WTC11 (cell line): ENCODE measurements around the gene RGS7. TPM values are rescaled to one million over a fixed set of nuclear protein-coding genes. Genes with fewer than 3 reads are reported as not detected.

Experiments used
- ATAC-seq: fragments of 200-7000 bp; cut with Tn5 transposase; 2 replicates; pipeline ENCODE4 v1.10.0; 2021; ENCODE audit warnings: mild to moderate bottlenecking, moderate library complexity
- CTCF ChIA-PET: fragments of 300-600 bp; sonication (Branson Sonifier 250); formaldehyde crosslinking; loops from one replicate; lab custom pipeline; 2021; ENCODE audit warnings: antibody characterized with exemption; lab: Charles Lee
- POLR2A ChIA-PET: fragments of 350-600 bp; sonication (Branson Sonifier 250); formaldehyde crosslinking; loops from one replicate; lab custom pipeline; 2021; ENCODE audit warnings: antibody characterized with exemption; lab: Charles Lee
- DNase-seq: peaks from one replicate; pipeline ENCODE4 v3.0.0; 2021; ENCODE audit warnings: low spot score
- H3K27ac Mint-ChIP-seq: 2 replicates; pipeline ENCODE4 v1.8.0; 2021; ENCODE audit warnings: mixed read lengths
- H3K27me3 Mint-ChIP-seq: 2 replicates; pipeline ENCODE4 v1.8.0; 2021; ENCODE audit warnings: low read depth, mild to moderate bottlenecking, moderate library complexity, mixed read lengths
- H3K36me3 Mint-ChIP-seq: 2 replicates; pipeline ENCODE4 v1.8.0; 2021; ENCODE audit warnings: mixed read lengths
- H3K4me1 Mint-ChIP-seq: 2 replicates; pipeline ENCODE4 v1.8.0; 2022; ENCODE audit warnings: mixed read lengths
- H3K4me3 Mint-ChIP-seq: 2 replicates; pipeline ENCODE4 v1.8.0; 2021; ENCODE audit warnings: mild to moderate bottlenecking, moderate library complexity, mixed read lengths
- H3K9me3 Mint-ChIP-seq: 2 replicates; pipeline ENCODE4 v1.8.0; 2021; ENCODE audit warnings: mixed read lengths
- ATF1 ChIP-seq: sonication (generic); formaldehyde crosslinking; IDR thresholded peaks from 2 replicates; pipeline ENCODE4 v1.8.1; 2023; ENCODE audit warnings: mild to moderate bottlenecking, moderate library complexity, missing genetic modification reagents
- CTCF ChIP-seq: fragments of 200-600 bp; IDR thresholded peaks from 2 replicates; pipeline ENCODE4 v1.8.0; 2022; ENCODE audit warnings: antibody characterized with exemption
- ESRRA ChIP-seq: sonication (generic); formaldehyde crosslinking; IDR thresholded peaks from 2 replicates; pipeline ENCODE4 v1.8.1; 2022; ENCODE audit warnings: mild to moderate bottlenecking, missing genetic modification reagents, borderline replicate concordance
- FOXJ3 ChIP-seq: sonication (generic); formaldehyde crosslinking; IDR thresholded peaks from 2 replicates; pipeline ENCODE4 v1.9.0; 2021; ENCODE audit warnings: missing genetic modification reagents, mild to moderate bottlenecking, borderline replicate concordance
- GRHL2 ChIP-seq: fragments of 250-450 bp; sonication (Bioruptor Pico); IDR thresholded peaks from 2 replicates; pipeline ENCODE4 v1.8.0; 2022; ENCODE audit warnings: mild to moderate bottlenecking, moderate library complexity; ENCODE audit not compliant: insufficient replicate concordance, severe bottlenecking
- JAZF1 ChIP-seq: fragments of 250-450 bp; sonication (Bioruptor Pico); IDR thresholded peaks from 2 replicates; pipeline ENCODE4 v1.9.0; 2021; ENCODE audit warnings: moderate library complexity, mild to moderate bottlenecking, inconsistent platforms
- KAT7 ChIP-seq: sonication (generic); formaldehyde crosslinking; IDR thresholded peaks from 2 replicates; pipeline ENCODE4 v1.8.1; 2023; ENCODE audit warnings: missing genetic modification reagents, mild to moderate bottlenecking, borderline replicate concordance
- MAX ChIP-seq: sonication (generic); formaldehyde crosslinking; IDR thresholded peaks from 2 replicates; pipeline ENCODE4 v1.8.0; 2022; ENCODE audit warnings: mild to moderate bottlenecking, missing genetic modification reagents
- MLX ChIP-seq: sonication (generic); formaldehyde crosslinking; IDR thresholded peaks from 2 replicates; pipeline ENCODE4 v1.8.1; 2023; ENCODE audit warnings: mild to moderate bottlenecking, missing genetic modification reagents, moderate library complexity
- NFE2L1 ChIP-seq: sonication (generic); formaldehyde crosslinking; IDR thresholded peaks from 2 replicates; pipeline ENCODE4 v1.8.1; 2023; ENCODE audit warnings: missing genetic modification reagents
- NFYB ChIP-seq: sonication (generic); formaldehyde crosslinking; conservative IDR thresholded peaks from 2 replicates; pipeline ENCODE4 v1.8.0; 2022; ENCODE audit warnings: low read depth, missing genetic modification reagents
- PREB ChIP-seq: sonication (generic); formaldehyde crosslinking; IDR thresholded peaks from 2 replicates; pipeline ENCODE4 v1.8.1; 2022; ENCODE audit warnings: mild to moderate bottlenecking, missing genetic modification reagents, moderate library complexity, borderline replicate concordance
- PRRX2 ChIP-seq: fragments of 250-450 bp; sonication (Bioruptor Pico); IDR thresholded peaks from 2 replicates; pipeline ENCODE4 v1.8.0; 2021; ENCODE audit warnings: mild to moderate bottlenecking
- SMAD3 ChIP-seq: sonication (generic); formaldehyde crosslinking; IDR thresholded peaks from 2 replicates; pipeline ENCODE4 v1.8.0; 2022; ENCODE audit warnings: missing genetic modification reagents, mild to moderate bottlenecking, borderline replicate concordance
- SMAD4 ChIP-seq: sonication (generic); formaldehyde crosslinking; IDR thresholded peaks from 2 replicates; pipeline ENCODE4 v1.8.0; 2022; ENCODE audit warnings: mild to moderate bottlenecking, missing genetic modification reagents
- SOX15 ChIP-seq: fragments of 250-450 bp; sonication (Bioruptor Pico); IDR thresholded peaks from 2 replicates; pipeline ENCODE4 v1.9.0; 2021; ENCODE audit warnings: mild to moderate bottlenecking
- TEAD1 ChIP-seq: sonication (generic); formaldehyde crosslinking; IDR thresholded peaks from 2 replicates; pipeline ENCODE4 v1.8.0; 2022; ENCODE audit warnings: mild to moderate bottlenecking, missing genetic modification reagents
- TP53 ChIP-seq: sonication (generic); formaldehyde crosslinking; IDR thresholded peaks from 2 replicates; pipeline ENCODE4 v1.8.1; 2023; ENCODE audit warnings: mild to moderate bottlenecking, missing genetic modification reagents
- USF2 ChIP-seq: sonication (generic); formaldehyde crosslinking; IDR thresholded peaks from 2 replicates; pipeline ENCODE4 v1.8.1; 2023; ENCODE audit warnings: mild to moderate bottlenecking, missing genetic modification reagents, moderate library complexity
- ZNF219 ChIP-seq: sonication (generic); formaldehyde crosslinking; IDR thresholded peaks from 2 replicates; pipeline ENCODE4 v1.8.0; 2023; ENCODE audit warnings: missing genetic modification reagents, mild to moderate bottlenecking, borderline replicate concordance
- total RNA-seq: library from RNA; stranded (reverse); gene quantifications from 3 replicates; pipeline ENCODE4 v1.2.3, GENCODE V29; 2021
- TF ChIP-seq, protein P1 (sequence below): fragments of 250-450 bp; sonication (Bioruptor Pico); IDR thresholded peaks from 2 replicates; pipeline ENCODE4 v2.1.2; 2022; ENCODE audit warnings: mild to moderate bottlenecking, moderate library complexity
- TF ChIP-seq, protein P2 (sequence below): fragments of 250-450 bp; sonication (Bioruptor Pico); IDR thresholded peaks from 2 replicates; pipeline ENCODE4 v1.9.0; 2021; ENCODE audit warnings: mild to moderate bottlenecking

Gene RGS7
- total RNA-seq, 1 experiment from 2014 or later = 1.2 TPM

GRCh38 chr1:240956020-240956419 lies 401.0 kb downstream of the RGS7 start (continued):
- TF ChIP-seq MLX = no peak
- no peak for TF ChIP-seq TEAD1
- no peak for TF ChIP-seq CTCF
- TF ChIP-seq GRHL2 = no peak
- TF ChIP-seq TP53 (CRISPR knock-in tag) = no peak
- no peak for TF ChIP-seq FOXJ3 (CRISPR knock-in tag)
- no peak for TF ChIP-seq PREB (CRISPR knock-in tag)
- TF ChIP-seq MAX (CRISPR knock-in tag) = no peak
- no peak for TF ChIP-seq KAT7 (CRISPR knock-in tag)
- TF ChIP-seq SMAD4 (CRISPR knock-in tag) = no peak
- TF ChIP-seq NFYB = no peak
- no peak for TF ChIP-seq NFE2L1

DNA sequence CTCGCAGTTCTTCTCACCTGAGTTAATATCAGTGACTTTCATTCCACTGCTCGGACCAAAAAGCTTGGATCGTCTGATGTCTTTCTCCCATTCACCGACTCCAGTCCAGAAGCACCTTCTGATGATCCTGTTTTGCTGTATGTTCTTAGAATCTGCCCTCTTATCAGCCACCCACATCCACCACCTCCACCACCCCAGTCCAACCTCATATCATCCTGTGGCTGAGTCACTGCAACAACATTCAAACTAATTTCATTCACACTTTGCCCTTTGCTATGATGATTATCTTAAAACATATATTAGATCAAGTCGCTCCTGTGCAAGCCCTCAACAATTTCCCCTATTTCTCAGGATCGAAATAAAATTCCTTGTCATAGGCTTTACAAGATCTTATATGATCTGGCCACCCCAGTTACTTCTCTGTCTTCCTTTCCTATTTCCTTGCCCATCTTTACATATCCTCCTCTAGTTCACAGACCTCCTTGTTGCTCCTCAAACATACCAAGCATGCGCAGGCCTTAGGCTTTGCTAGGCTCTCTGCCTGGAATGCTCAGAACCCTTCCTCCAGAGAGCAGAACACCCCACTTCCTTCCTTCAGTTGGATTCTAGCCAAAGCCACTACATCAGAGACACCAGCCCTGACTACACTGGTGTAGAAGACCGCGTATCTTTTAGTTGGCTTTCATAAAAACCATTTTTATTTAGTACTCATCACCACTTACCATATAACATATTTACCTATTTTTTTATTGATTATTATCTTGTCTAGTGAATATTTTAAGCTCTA lies 409.4 kb downstream of the RGS7 start:
- Mint-ChIP-seq H3K4me3 (no peak overlapping the region), H3K4me1 (no peaks in the 10 kb centered on the region)
- ATAC-seq = no peak

More for the DNA sequence above, 409.4 kb downstream of the RGS7 start:
- no peak for DNase-seq
- TF ChIP-seq NFE2L1 (no peak), ZNF219 (CRISPR knock-in tag) (no peak), TEAD1 (no peak), PRRX2 (CRISPR knock-in tag) (no peak), SMAD3 (CRISPR knock-in tag) (no peak), JAZF1 (CRISPR knock-in tag) (no peak), ATF1 (CRISPR knock-in tag) (no peak), USF2 (CRISPR knock-in tag) (no peak), SOX15 (CRISPR knock-in tag) (no peak), ESRRA (CRISPR knock-in tag) (no peak)
- TF ChIP-seq, protein P1, sequence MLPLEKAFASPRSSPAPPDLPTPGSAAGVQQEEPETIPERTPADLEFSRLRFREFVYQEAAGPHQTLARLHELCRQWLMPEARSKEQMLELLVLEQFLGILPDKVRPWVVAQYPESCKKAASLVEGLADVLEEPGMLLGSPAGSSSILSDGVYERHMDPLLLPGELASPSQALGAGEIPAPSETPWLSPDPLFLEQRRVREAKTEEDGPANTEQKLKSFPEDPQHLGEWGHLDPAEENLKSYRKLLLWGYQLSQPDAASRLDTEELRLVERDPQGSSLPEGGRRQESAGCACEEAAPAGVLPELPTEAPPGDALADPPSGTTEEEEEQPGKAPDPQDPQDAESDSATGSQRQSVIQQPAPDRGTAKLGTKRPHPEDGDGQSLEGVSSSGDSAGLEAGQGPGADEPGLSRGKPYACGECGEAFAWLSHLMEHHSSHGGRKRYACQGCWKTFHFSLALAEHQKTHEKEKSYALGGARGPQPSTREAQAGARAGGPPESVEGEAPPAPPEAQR (CRISPR knock-in tag) = no peak
- TF ChIP-seq, protein P2, sequence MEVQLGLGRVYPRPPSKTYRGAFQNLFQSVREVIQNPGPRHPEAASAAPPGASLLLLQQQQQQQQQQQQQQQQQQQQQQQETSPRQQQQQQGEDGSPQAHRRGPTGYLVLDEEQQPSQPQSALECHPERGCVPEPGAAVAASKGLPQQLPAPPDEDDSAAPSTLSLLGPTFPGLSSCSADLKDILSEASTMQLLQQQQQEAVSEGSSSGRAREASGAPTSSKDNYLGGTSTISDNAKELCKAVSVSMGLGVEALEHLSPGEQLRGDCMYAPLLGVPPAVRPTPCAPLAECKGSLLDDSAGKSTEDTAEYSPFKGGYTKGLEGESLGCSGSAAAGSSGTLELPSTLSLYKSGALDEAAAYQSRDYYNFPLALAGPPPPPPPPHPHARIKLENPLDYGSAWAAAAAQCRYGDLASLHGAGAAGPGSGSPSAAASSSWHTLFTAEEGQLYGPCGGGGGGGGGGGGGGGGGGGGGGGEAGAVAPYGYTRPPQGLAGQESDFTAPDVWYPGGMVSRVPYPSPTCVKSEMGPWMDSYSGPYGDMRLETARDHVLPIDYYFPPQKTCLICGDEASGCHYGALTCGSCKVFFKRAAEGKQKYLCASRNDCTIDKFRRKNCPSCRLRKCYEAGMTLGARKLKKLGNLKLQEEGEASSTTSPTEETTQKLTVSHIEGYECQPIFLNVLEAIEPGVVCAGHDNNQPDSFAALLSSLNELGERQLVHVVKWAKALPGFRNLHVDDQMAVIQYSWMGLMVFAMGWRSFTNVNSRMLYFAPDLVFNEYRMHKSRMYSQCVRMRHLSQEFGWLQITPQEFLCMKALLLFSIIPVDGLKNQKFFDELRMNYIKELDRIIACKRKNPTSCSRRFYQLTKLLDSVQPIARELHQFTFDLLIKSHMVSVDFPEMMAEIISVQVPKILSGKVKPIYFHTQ (CRISPR knock-in tag) = no peak
- TF ChIP-seq, all 79 proteins: peak for 0
- Mint-ChIP-seq H3K27me3 (no peaks in the 10 kb centered on the region), H3K27ac (no peak overlapping the region; the same call in 1 of the 2 replicates), H3K36me3 (no peaks in the 10 kb centered on the region), H3K9me3 (0 out of 2 replicates have a peak, but pooled peaks cover 4% of the 10 kb centered on the region)
- ChIA-PET POLR2A (no interaction called here), CTCF (no interaction called here)
